PC-9 (cell line): ENCODE data around the gene BRDT. TPM values are rescaled to one million over a fixed set of nuclear protein-coding genes. Genes with fewer than 3 reads are reported as not detected.
A peak's percentile ranks its signal among the peaks of the same experiment; 100 is the strongest.

Experiments
- BruUV-seq: library from RNA; stranded (reverse); fragments of 400-500 nt; replicated peaks from 2 replicates; lab custom pipeline; 2021; lab: Mats Ljungman, UMichigan
- CTCF ChIA-PET: fragments of 300-600 bp; sonication (Branson Sonifier 250); formaldehyde crosslinking; loops from one replicate; lab custom pipeline; 2022; ENCODE audit warnings: antibody characterized with exemption; lab: Charles Lee
- POLR2A ChIA-PET: fragments of 300-600 bp; sonication (Branson Sonifier 250); formaldehyde crosslinking; loops from one replicate; lab custom pipeline; 2022; ENCODE audit warnings: antibody characterized with exemption; ENCODE audit not compliant: unreplicated experiment; lab: Charles Lee
- DNase-seq, 2 experiments: peaks; one replicate each; pipeline versions ENCODE4 v3.0.0 to v3.0.0-alpha.2; 2015 to 2022; ENCODE audit warnings: mixed read lengths in 1 of 2
- H2AFZ ChIP-seq: fragments of 200-600 bp; sonication (generic); 2 replicates; pipeline ENCODE4 v1.8.1; 2017; ENCODE audit warnings: antibody characterized with exemption
- H3F3A ChIP-seq: fragments of 200-600 bp; sonication (generic); 2 replicates; pipeline ENCODE4 v1.8.1; 2017; ENCODE audit warnings: antibody characterized with exemption, mild to moderate bottlenecking, low read depth; ENCODE audit not compliant: insufficient read depth
- H3K27ac ChIP-seq: fragments of 200-600 bp; sonication (generic); 2 replicates; pipeline ENCODE4 v1.6.1; 2016; ENCODE audit warnings: mixed run types
- H3K27me3 ChIP-seq: fragments of 200-600 bp; sonication (generic); 2 replicates; pipeline ENCODE4 v1.6.1; 2016; ENCODE audit warnings: low read depth, mixed run types; ENCODE audit not compliant: insufficient read depth
- H3K36me3 ChIP-seq: fragments of 200-600 bp; sonication (generic); 2 replicates; pipeline ENCODE4 v1.6.1; 2016; ENCODE audit warnings: low read depth, mixed run types
- H3K4me1 ChIP-seq: fragments of 200-600 bp; sonication (generic); replicated peaks from 2 replicates; pipeline ENCODE4 v1.6.1; 2016; ENCODE audit warnings: mixed run types; ENCODE audit not compliant: insufficient read depth
- H3K4me2 ChIP-seq: fragments of 200-600 bp; sonication (generic); 2 replicates; pipeline ENCODE4 v1.6.1; 2017; ENCODE audit warnings: mixed run types
- H3K4me3 ChIP-seq: fragments of 200-600 bp; sonication (generic); 2 replicates; pipeline ENCODE4 v1.6.1; 2016; ENCODE audit warnings: mixed run types
- H3K79me2 ChIP-seq: fragments of 200-600 bp; sonication (generic); 2 replicates; pipeline ENCODE4 v1.6.1; 2017; ENCODE audit warnings: low read depth, mixed run types
- H3K9me2 ChIP-seq: fragments of 200-600 bp; sonication (generic); 2 replicates; pipeline ENCODE4 v1.8.1; 2017; ENCODE audit warnings: mild to moderate bottlenecking; ENCODE audit not compliant: insufficient read depth
- H3K9me3 ChIP-seq: fragments of 200-600 bp; sonication (generic); 2 replicates; pipeline ENCODE4 v1.8.1; 2016; ENCODE audit warnings: low read depth; ENCODE audit not compliant: insufficient read depth
- H4K20me1 ChIP-seq: fragments of 200-600 bp; sonication (generic); 2 replicates; pipeline ENCODE4 v1.8.1; 2017; ENCODE audit not compliant: insufficient read depth
- CTCF ChIP-seq: fragments of 200-600 bp; sonication (generic); conservative IDR thresholded peaks from 2 replicates; pipeline ENCODE4 v1.6.1; 2017; ENCODE audit warnings: mixed run types, antibody characterized with exemption, mild to moderate bottlenecking, moderate library complexity
- EZH2 ChIP-seq: fragments of 200-600 bp; sonication (generic); IDR thresholded peaks from 2 replicates; pipeline ENCODE4 v1.8.0; 2017; ENCODE audit warnings: antibody characterized with exemption, low read depth
- intact Hi-C: fragments of 100-400 bp; cut with micrococcal nuclease; formaldehyde crosslinking; loops from one replicate; pipeline ENCODE4 v1.10.0; 2022; ENCODE audit not compliant: unreplicated experiment
- total RNA-seq: library from RNA; stranded (reverse); gene quantifications from 2 replicates; pipeline ENCODE4 v1.2.3, GENCODE V29; 2021

BRDT gene
- total RNA-seq, 1 experiment from 2014 or later = not detected

GRCh38 chr1:91958926-91959325 is 9.7 kb downstream of the BRDT start:
- H3K4me2 ChIP-seq = peak overlapping the region; percentile 43
- H2AFZ ChIP-seq = peak overlapping the region; percentile 30; the same call in 1 of the 2 replicates
- BruUV-seq = no TSS peak
- no peaks in the 10 kb centered on the region for H3F3A ChIP-seq
- H4K20me1 ChIP-seq = no peaks in the 10 kb centered on the region
- no peaks in the 10 kb centered on the region for H3K27me3 ChIP-seq
- ChIA-PET POLR2A (no interaction called here), CTCF (no interaction called here)
- H3K27ac ChIP-seq = no peak overlapping the region
- no peaks in the 10 kb centered on the region for H3K4me1 ChIP-seq
- H3K9me3 ChIP-seq = no peaks in the 10 kb centered on the region
- no peak overlapping the region for H3K4me3 ChIP-seq
- DNase-seq = peak in 1 of 2 experiments; percentile 44
- no peaks in the 10 kb centered on the region for H3K79me2 ChIP-seq
- H3K36me3 ChIP-seq = no peaks in the 10 kb centered on the region
- intact Hi-C loops = no loop called here
- H3K9me2 ChIP-seq = no peaks in the 10 kb centered on the region
- TF ChIP-seq CTCF (no peak), EZH2 (no peak)

- Histone ChIP-seq H3K27me3 (no peaks in the 10 kb centered on the region), H3K4me2 (no peak overlapping the region), H3K4me1 (no peaks in the 10 kb centered on the region), H3F3A (no peaks in the 10 kb centered on the region), H3K4me3 (no peak overlapping the region), H3K79me2 (no peaks in the 10 kb centered on the region), H3K27ac (no peak overlapping the region), H4K20me1 (no peaks in the 10 kb centered on the region), H3K9me2 (no peaks in the 10 kb centered on the region), H3K36me3 (no peaks in the 10 kb centered on the region), H3K9me3 (no peaks in the 10 kb centered on the region), H2AFZ (no peak overlapping the region)
- no peak for TF ChIP-seq CTCF
- TF ChIP-seq EZH2 = no peak
- CTCF ChIA-PET = no interaction called here
- POLR2A ChIA-PET = interaction anchor here (0.6 kb wide), 1 partner anchor 141 kb away, joined by 3 read pairs; no protein-coding TSS in a partner anchor
- BruUV-seq = no TSS peak
- intact Hi-C loops = no loop called here
- no peak for DNase-seq
These were observed 19.1 kb downstream of the BRDT start for GRCh38 chr1:91968334-91968733.

- H3F3A ChIP-seq = no peaks in the 10 kb centered on the region
- BruUV-seq = no TSS peak
- ChIA-PET POLR2A (no interaction called here), CTCF (no interaction called here)
- no peaks in the 10 kb centered on the region for H3K9me3 ChIP-seq
- no peak for DNase-seq
- no peaks in the 10 kb centered on the region for H3K36me3 ChIP-seq
- H3K9me2 ChIP-seq = no peaks in the 10 kb centered on the region
- TF ChIP-seq CTCF = no peak
- no peak for TF ChIP-seq EZH2
- intact Hi-C loops = no loop called here
- H3K27ac ChIP-seq = no peak overlapping the region
- H3K4me3 ChIP-seq = no peak overlapping the region
- H3K4me2 ChIP-seq = no peak overlapping the region
- H3K4me1 ChIP-seq = no peaks in the 10 kb centered on the region
- no peak overlapping the region for H2AFZ ChIP-seq
- no peaks in the 10 kb centered on the region for H3K27me3 ChIP-seq
- H4K20me1 ChIP-seq = no peaks in the 10 kb centered on the region
- no peaks in the 10 kb centered on the region for H3K79me2 ChIP-seq
These were observed 30.2 kb downstream of the BRDT start for GRCh38 chr1:91979383-91979782.
